Measurements from ENCODE around the gene CIAO3. TPM values are rescaled to one million over a fixed set of nuclear protein-coding genes. Genes with fewer than 3 reads are reported as not detected.

CIAO3 gene
- total and polyA plus RNA-seq, 10 of the 15 experiments (the other 5 are each of a cell fraction or from before 2014, with no cell fraction given), result 1.4 to 37.5 (median 30.8) TPM

DNA sequence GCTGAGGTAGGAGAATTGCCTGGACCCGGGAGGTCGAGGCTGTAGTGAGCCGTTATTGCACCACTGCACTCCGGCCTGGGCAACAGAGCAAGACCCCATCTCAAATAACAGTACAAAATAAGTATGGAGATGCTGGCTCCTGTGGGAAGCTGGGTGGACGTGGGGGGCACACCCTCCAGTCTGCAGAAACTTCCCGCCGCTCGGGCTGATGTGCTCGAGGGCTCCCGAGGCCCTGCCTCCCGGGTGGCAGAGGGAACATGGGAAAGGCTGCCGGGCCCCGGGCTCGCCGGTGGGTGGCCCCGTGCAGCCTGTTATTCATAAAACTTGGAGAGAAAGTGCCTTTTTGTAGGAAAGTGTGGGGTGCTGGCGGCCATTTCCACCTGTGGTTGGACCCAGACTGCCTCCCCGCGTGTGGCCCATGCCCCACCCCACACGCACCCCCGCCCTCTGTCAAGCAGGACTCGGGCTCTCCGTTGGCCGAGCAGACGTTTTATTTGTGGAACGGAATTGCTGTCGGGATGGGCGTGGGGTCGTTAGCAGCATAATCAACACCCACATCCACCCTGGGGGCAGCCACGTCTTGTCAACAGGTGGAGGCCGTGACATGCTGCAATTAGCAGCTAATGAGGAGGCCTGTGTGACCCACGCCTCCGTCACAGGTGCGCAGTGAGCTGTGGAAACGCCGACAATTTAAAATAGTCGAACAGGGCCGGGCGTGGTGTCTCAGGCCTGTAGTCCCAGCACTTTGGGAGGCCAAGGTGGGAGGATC is 7.4 kb upstream of the CIAO3 start:
- ChIA-PET RAD21 (ENCODE audit: unreplicated experiment) (no interaction called here), POLR2A (no interaction called here), CTCF (interaction anchor here (0.5 kb wide), 1 partner anchor 60 kb away, joined by 3 read pairs; no protein-coding TSS in a partner anchor), SMC1A (ENCODE audit: uncharacterized antibody, unreplicated experiment) (interaction anchor here (0.6 kb wide), 1 partner anchor 39 kb away, joined by 3 read pairs; no protein-coding TSS in a partner anchor)
- intact Hi-C loops (cut with micrococcal nuclease; ENCODE audit: unreplicated experiment) (no loop called here), in situ Hi-C loops (cut with MboI) (no loop called here)
- BruUV-seq (replicated peaks), result no TSS peak
- Histone ChIP-seq H3K36me3 (ENCODE audit: control insufficient read depth in 2 of 2, insufficient read depth in 2 of 2, low read length in 1 of 2) (no peaks in the 10 kb centered on the region), H4K20me1 (ENCODE audit: control insufficient read depth, insufficient read depth) (no peaks in the 10 kb centered on the region), H3K4me2 (ENCODE audit: control insufficient read depth, insufficient read depth) (no peak overlapping the region), H3K9ac (ENCODE audit: control insufficient read depth, insufficient read depth, low read length) (no peak overlapping the region), H3K4me1 (ENCODE audit: control insufficient read depth, insufficient read depth, low read length) (no peaks in the 10 kb centered on the region), H3K79me2 (ENCODE audit: control insufficient read depth, insufficient read depth, low read length) (no peaks in the 10 kb centered on the region), H3K27ac (ENCODE audit: control insufficient read depth, insufficient read depth) (no peak overlapping the region), H3K4me3 (no peak overlapping the region), H2AFZ (ENCODE audit: control insufficient read depth, low read depth, low read length) (no peak overlapping the region), H3K9me3 (replicated peaks; ENCODE audit: control insufficient read depth, insufficient read depth, low read length) (no peaks in the 10 kb centered on the region), H3K27me3 (replicated peaks in 1 of 2; ENCODE audit: control insufficient read depth in 2 of 2, insufficient read depth in 2 of 2, low read length in 1 of 2) (no peaks in the 10 kb centered on the region; a peak in 1 of 4 replicates)
- no peak for TF ChIP-seq SREBF2 (IDR thresholded peaks at IDR 0.05; ENCODE audit: low read length)
- no peak for TF ChIP-seq ZSCAN29 (IDR thresholded peaks at IDR 0.05)
- TF ChIP-seq, protein P1, sequence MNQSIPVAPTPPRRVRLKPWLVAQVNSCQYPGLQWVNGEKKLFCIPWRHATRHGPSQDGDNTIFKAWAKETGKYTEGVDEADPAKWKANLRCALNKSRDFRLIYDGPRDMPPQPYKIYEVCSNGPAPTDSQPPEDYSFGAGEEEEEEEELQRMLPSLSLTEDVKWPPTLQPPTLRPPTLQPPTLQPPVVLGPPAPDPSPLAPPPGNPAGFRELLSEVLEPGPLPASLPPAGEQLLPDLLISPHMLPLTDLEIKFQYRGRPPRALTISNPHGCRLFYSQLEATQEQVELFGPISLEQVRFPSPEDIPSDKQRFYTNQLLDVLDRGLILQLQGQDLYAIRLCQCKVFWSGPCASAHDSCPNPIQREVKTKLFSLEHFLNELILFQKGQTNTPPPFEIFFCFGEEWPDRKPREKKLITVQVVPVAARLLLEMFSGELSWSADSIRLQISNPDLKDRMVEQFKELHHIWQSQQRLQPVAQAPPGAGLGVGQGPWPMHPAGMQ (IDR thresholded peaks at IDR 0.05; ENCODE audit: borderline replicate concordance), result no peak
- TF ChIP-seq, protein P2, sequence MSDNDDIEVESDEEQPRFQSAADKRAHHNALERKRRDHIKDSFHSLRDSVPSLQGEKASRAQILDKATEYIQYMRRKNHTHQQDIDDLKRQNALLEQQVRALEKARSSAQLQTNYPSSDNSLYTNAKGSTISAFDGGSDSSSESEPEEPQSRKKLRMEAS (IDR thresholded peaks at IDR 0.05; ENCODE audit: low read depth, low read length), result no peak
- no peak for TF ChIP-seq HDGF (IDR thresholded peaks at IDR 0.05)
- TF ChIP-seq, protein P3, sequence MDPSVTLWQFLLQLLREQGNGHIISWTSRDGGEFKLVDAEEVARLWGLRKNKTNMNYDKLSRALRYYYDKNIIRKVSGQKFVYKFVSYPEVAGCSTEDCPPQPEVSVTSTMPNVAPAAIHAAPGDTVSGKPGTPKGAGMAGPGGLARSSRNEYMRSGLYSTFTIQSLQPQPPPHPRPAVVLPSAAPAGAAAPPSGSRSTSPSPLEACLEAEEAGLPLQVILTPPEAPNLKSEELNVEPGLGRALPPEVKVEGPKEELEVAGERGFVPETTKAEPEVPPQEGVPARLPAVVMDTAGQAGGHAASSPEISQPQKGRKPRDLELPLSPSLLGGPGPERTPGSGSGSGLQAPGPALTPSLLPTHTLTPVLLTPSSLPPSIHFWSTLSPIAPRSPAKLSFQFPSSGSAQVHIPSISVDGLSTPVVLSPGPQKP (IDR thresholded peaks at IDR 0.05; ENCODE audit: low read depth, low read length), result no peak
- no peak for TF ChIP-seq CBX5 (IDR thresholded peaks at IDR 0.05; ENCODE audit: low read depth)
- no peak for TF ChIP-seq IRF4 (IDR thresholded peaks at IDR 0.05; ENCODE audit: low read depth, low read length)
- TF ChIP-seq MYC (IDR thresholded peaks at IDR 0.05; ENCODE audit: insufficient read depth, insufficient read length, insufficient replicate concordance, low read length, severe bottlenecking), result no peak
- no peak for TF ChIP-seq TCF7 (IDR thresholded peaks at IDR 0.05; ENCODE audit: borderline replicate concordance)
- no peak for TF ChIP-seq FOXK2 (IDR thresholded peaks at IDR 0.05)
- no peak for TF ChIP-seq MYB (IDR thresholded peaks at IDR 0.05; ENCODE audit: borderline replicate concordance, low read depth, low read length)
- WGBS (ENCODE audit: insufficient coverage, insufficient replicate concordance, low lambda C conversion rate, missing lambda C conversion rate), result 52% methylated on average over 38 of the region's 39 CpGs
- ATAC-seq, result no peak
- no peak for DNase-seq (ENCODE audit: low read depth, low spot score)
- no peak for FAIRE-seq

Measured in GM12878 (cell line).